WERI-Rb-1 (cell line): ENCODE data around the gene WNT16.

Experiments used
- DNase-seq: peaks from one replicate; pipeline ENCODE4 v3.0.0-alpha.2; 2020
- H3K27ac ChIP-seq: fragments of 250-450 bp; sonication (Bioruptor Pico); 2 replicates; pipeline ENCODE4 v1.5.1; 2020; ENCODE audit warnings: mild to moderate bottlenecking, moderate library complexity
- H3K27me3 ChIP-seq: fragments of 250-450 bp; sonication (Bioruptor Pico); 2 replicates; pipeline ENCODE4 v1.5.1; 2021; ENCODE audit warnings: mild to moderate bottlenecking, low read depth, moderate library complexity; ENCODE audit not compliant: insufficient read depth, severe bottlenecking
- H3K36me3 ChIP-seq: fragments of 250-450 bp; sonication (Bioruptor Pico); 2 replicates; pipeline ENCODE4 v1.5.1; 2020; ENCODE audit warnings: mild to moderate bottlenecking, moderate library complexity
- H3K4me3 ChIP-seq: 2 replicates; pipeline ENCODE4 v1.5.1; 2011; ENCODE audit warnings: low read depth, mild to moderate bottlenecking, control low read depth, low read length
- H3K9me3 ChIP-seq: fragments of 250-450 bp; sonication (Bioruptor Pico); 2 replicates; pipeline ENCODE4 v1.5.1; 2021; ENCODE audit warnings: mild to moderate bottlenecking, moderate library complexity; ENCODE audit not compliant: severe bottlenecking
- CTCF ChIP-seq: IDR thresholded peaks from 2 replicates; pipeline ENCODE4 v1.5.1; 2011; ENCODE audit warnings: low read depth, mild to moderate bottlenecking, control low read depth, inconsistent platforms, low read length

The WNT16 gene

GRCh38 chr7:121355574-121355973 lies 26.8 kb downstream of the WNT16 start:
- Histone ChIP-seq H3K36me3 (no peaks in the 10 kb centered on the region; the same call in 1 of the 2 replicates), H3K27ac (no peak overlapping the region), H3K9me3 (no peaks in the 10 kb centered on the region), H3K4me3 (no peak overlapping the region), H3K27me3 (no peaks in the 10 kb centered on the region)
- no peak for TF ChIP-seq CTCF
- no peak for DNase-seq

- Histone ChIP-seq H3K27ac (no peak overlapping the region), H3K4me3 (no peak overlapping the region), H3K9me3 (no peaks in the 10 kb centered on the region), H3K36me3 (no peaks in the 10 kb centered on the region; the same call in 1 of the 2 replicates), H3K27me3 (no peaks in the 10 kb centered on the region)
- TF ChIP-seq CTCF: no peak
- no peak for DNase-seq
Observed at GRCh38 chr7:121360564-121360963, 31.8 kb downstream of the WNT16 start.

- no peak for DNase-seq
- no peaks in the 10 kb centered on the region; the same call in 1 of the 2 replicates for H3K36me3 ChIP-seq
Observed at GRCh38 chr7:121366852-121367431, 38.1 kb downstream of the WNT16 start.

GRCh38 chr7:121369462-121369861 lies 40.7 kb downstream of the WNT16 start:
- H3K27me3 ChIP-seq: no peaks in the 10 kb centered on the region
- no peak overlapping the region for H3K27ac ChIP-seq
- no peak for TF ChIP-seq CTCF
- no peak overlapping the region for H3K4me3 ChIP-seq
- no peaks in the 10 kb centered on the region for H3K9me3 ChIP-seq
- H3K36me3 ChIP-seq: no peaks in the 10 kb centered on the region; the same call in 1 of the 2 replicates
- no peak for DNase-seq

More at GRCh38 chr7:121366852-121367431, 38.1 kb downstream of the WNT16 start:
- no peaks in the 10 kb centered on the region for H3K9me3 ChIP-seq
- H3K4me3 ChIP-seq: no peak overlapping the region
- H3K27ac ChIP-seq: no peak overlapping the region
- peak; percentile 39 for TF ChIP-seq CTCF
- no peaks in the 10 kb centered on the region for H3K27me3 ChIP-seq

GRCh38 chr7:121371367-121371766 lies 42.6 kb downstream of the WNT16 start:
- no peak for TF ChIP-seq CTCF
- Histone ChIP-seq H3K36me3 (no peaks in the 10 kb centered on the region), H3K27me3 (no peaks in the 10 kb centered on the region), H3K27ac (no peak overlapping the region), H3K9me3 (no peaks in the 10 kb centered on the region), H3K4me3 (no peak overlapping the region)
- DNase-seq: no peak

GRCh38 chr7:121371883-121372282 lies 43.1 kb downstream of the WNT16 start:
- Histone ChIP-seq H3K9me3 (no peaks in the 10 kb centered on the region), H3K27ac (no peak overlapping the region), H3K27me3 (no peaks in the 10 kb centered on the region), H3K4me3 (no peak overlapping the region), H3K36me3 (no peaks in the 10 kb centered on the region)
- no peak for TF ChIP-seq CTCF
- DNase-seq: no peak
